ENCODE results near the gene VDAC2.

GRCh38 chr10:75245354-75246250, 35.0 kb downstream of the VDAC2 start:
- TF ChIP-seq, protein P1, sequence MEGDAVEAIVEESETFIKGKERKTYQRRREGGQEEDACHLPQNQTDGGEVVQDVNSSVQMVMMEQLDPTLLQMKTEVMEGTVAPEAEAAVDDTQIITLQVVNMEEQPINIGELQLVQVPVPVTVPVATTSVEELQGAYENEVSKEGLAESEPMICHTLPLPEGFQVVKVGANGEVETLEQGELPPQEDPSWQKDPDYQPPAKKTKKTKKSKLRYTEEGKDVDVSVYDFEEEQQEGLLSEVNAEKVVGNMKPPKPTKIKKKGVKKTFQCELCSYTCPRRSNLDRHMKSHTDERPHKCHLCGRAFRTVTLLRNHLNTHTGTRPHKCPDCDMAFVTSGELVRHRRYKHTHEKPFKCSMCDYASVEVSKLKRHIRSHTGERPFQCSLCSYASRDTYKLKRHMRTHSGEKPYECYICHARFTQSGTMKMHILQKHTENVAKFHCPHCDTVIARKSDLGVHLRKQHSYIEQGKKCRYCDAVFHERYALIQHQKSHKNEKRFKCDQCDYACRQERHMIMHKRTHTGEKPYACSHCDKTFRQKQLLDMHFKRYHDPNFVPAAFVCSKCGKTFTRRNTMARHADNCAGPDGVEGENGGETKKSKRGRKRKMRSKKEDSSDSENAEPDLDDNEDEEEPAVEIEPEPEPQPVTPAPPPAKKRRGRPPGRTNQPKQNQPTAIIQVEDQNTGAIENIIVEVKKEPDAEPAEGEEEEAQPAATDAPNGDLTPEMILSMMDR (IDR thresholded peaks at IDR 0.05), result no peak
- TF ChIP-seq EP300 (IDR thresholded peaks at IDR 0.05), result no peak
- TF ChIP-seq POLR2A (IDR thresholded peaks at IDR 0.05), result no peak
